B cell (primary cell): ENCODE data around the gene HLA-DMB. TPM values are rescaled to one million over a fixed set of nuclear protein-coding genes. Genes with fewer than 3 reads are reported as not detected.

Experiments
- ATAC-seq: fragments of 200-7000 bp; cut with Tn5 transposase; one replicate; pipeline ENCODE4 v1.10.0; 2021; ENCODE audit warnings: low read depth, mild to moderate bottlenecking, moderate number of reproducible peaks, moderate library complexity
- CTCF ChIA-PET: fragments of 350-600 bp; sonication (Branson Sonifier 250); formaldehyde crosslinking; loops from one replicate; lab custom pipeline; 2021; ENCODE audit warnings: antibody characterized with exemption, inconsistent platforms; lab: Charles Lee
- POLR2A ChIA-PET: fragments of 350-600 bp; sonication (Branson Sonifier 250); formaldehyde crosslinking; loops from one replicate; lab custom pipeline; 2021; ENCODE audit warnings: antibody characterized with exemption; lab: Charles Lee
- DNase-seq: peaks from one replicate; pipeline ENCODE4 v3.0.0; 2013
- H2AFZ ChIP-seq: 2 replicates; pipeline ENCODE4 v1.6.1; 2012; ENCODE audit warnings: mild to moderate bottlenecking, low read depth, low read length; ENCODE audit not compliant: insufficient read depth, poor library complexity, severe bottlenecking
- H3K27ac ChIP-seq, 2 donors: 1 replicate in 1 of 2; 2 replicates in 1 of 2; pipeline ENCODE4 v1.5.1; 2012 to 2013; ENCODE audit warnings: low read length in 2 of 2, mild to moderate bottlenecking in 2 of 2, moderate library complexity in 1 of 2
- H3K27me3 ChIP-seq, 4 experiments: fragments of 200-600 bp in 1 of 4; sonication (generic) in 1 of 4; replicated peaks in 1 of 4; 1 replicate in 2 of 4; 2 replicates in 2 of 4; pipeline versions ENCODE4 v1.6.1 to v1.7.0; 2013 to 2016; ENCODE audit warnings: low read length in 3 of 4, mild to moderate bottlenecking in 2 of 4, mixed read lengths in 1 of 4, moderate library complexity in 1 of 4; ENCODE audit not compliant: insufficient read depth in 4 of 4, control insufficient read depth in 3 of 4; ENCODE audit errors: control extremely low read depth in 1 of 4
- H3K36me3 ChIP-seq, 2 experiments: replicated peaks in 1 of 2; 1 replicate in 1 of 2; 2 replicates in 1 of 2; pipeline versions ENCODE4 v1.6.1 to v1.7.1; 2013; ENCODE audit warnings: low read length in 1 of 2; ENCODE audit not compliant: insufficient read depth in 2 of 2, control insufficient read depth in 1 of 2; ENCODE audit errors: control extremely low read depth in 1 of 2, extremely low read depth in 1 of 2
- H3K4me1 ChIP-seq, 2 donors: fragments of 200-600 bp in 1 of 2; sonication (generic) in 1 of 2; 1 replicate in 1 of 2; 2 replicates in 1 of 2; pipeline versions ENCODE4 v1.5.1 to v1.6.1; 2013 to 2017; ENCODE audit warnings: low read length in 2 of 2; ENCODE audit not compliant: control insufficient read depth in 2 of 2, insufficient read depth in 2 of 2
- H3K4me2 ChIP-seq: replicated peaks from 2 replicates; pipeline ENCODE3; 2012; ENCODE audit warnings: mild to moderate bottlenecking, low read depth, low read length; ENCODE audit not compliant: poor library complexity, severe bottlenecking
- H3K4me3 ChIP-seq, 5 experiments: fragments of 200-600 bp in 1 of 5; sonication (generic) in 1 of 5; 1 replicate in 3 of 5; 2 replicates in 2 of 5; pipeline versions ENCODE4 v1.5.1 to v1.7.0; 2011 to 2016; ENCODE audit warnings: low read length in 4 of 5, mild to moderate bottlenecking in 4 of 5, low read depth in 2 of 5, control low read depth in 1 of 5, moderate library complexity in 1 of 5; ENCODE audit not compliant: insufficient read depth in 1 of 5; ENCODE audit errors: control extremely low read depth in 1 of 5, extremely low read depth in 1 of 5
- H3K79me2 ChIP-seq: fragments of 200-600 bp; sonication (generic); one replicate; pipeline ENCODE4 v1.6.0; 2016; ENCODE audit warnings: low read length; ENCODE audit not compliant: control insufficient read depth, insufficient read depth
- H3K9ac ChIP-seq: fragments of 200-600 bp; sonication (generic); 2 replicates; pipeline ENCODE4 v1.6.1; 2017; ENCODE audit warnings: mild to moderate bottlenecking, low read length, moderate library complexity
- H3K9me3 ChIP-seq, 3 donors: one replicate each; pipeline versions ENCODE4 v1.6.1 to v1.7.1; 2013; ENCODE audit warnings: low read length in 2 of 3; ENCODE audit not compliant: control insufficient read depth in 2 of 3, insufficient read depth in 1 of 3; ENCODE audit errors: control extremely low read depth in 1 of 3
- H4K20me1 ChIP-seq: 2 replicates; pipeline ENCODE4 v1.6.0; 2012; ENCODE audit warnings: mild to moderate bottlenecking, low read length; ENCODE audit not compliant: insufficient read depth, control insufficient read depth, poor library complexity, severe bottlenecking
- H3K27ac Mint-ChIP-seq: one replicate; pipeline ENCODE4 v1.8.0; 2021; ENCODE audit warnings: mixed read lengths
- H3K27me3 Mint-ChIP-seq: one replicate; pipeline ENCODE4 v1.8.0; 2021; ENCODE audit warnings: mixed read lengths
- H3K4me1 Mint-ChIP-seq: one replicate; pipeline ENCODE4 v1.8.0; 2021; ENCODE audit warnings: mixed read lengths
- H3K4me3 Mint-ChIP-seq: one replicate; pipeline ENCODE4 v1.8.0; 2021; ENCODE audit warnings: mixed read lengths
- H3K9me3 Mint-ChIP-seq: one replicate; pipeline ENCODE4 v1.8.0; 2022; ENCODE audit warnings: mixed read lengths; ENCODE audit not compliant: insufficient read depth
- EZH2 ChIP-seq: IDR thresholded peaks from 2 replicates; pipeline ENCODE4 v1.6.1; 2012; ENCODE audit warnings: borderline replicate concordance, low read depth, mild to moderate bottlenecking, moderate library complexity, low read length; ENCODE audit not compliant: insufficient read depth, poor library complexity, severe bottlenecking
- WGBS: methylation state at CpG from one replicate; pipeline ENCODE4 v1.1.5; 2013; ENCODE audit warnings: missing lambda C conversion rate; ENCODE audit not compliant: insufficient coverage; 5-methylcytosine and 5-hydroxymethylcytosine counted together
- intact Hi-C: fragments of 100-400 bp; cut with micrococcal nuclease; formaldehyde crosslinking; loops from one replicate; pipeline ENCODE4 v1.10.0; 2022
- polyA plus RNA-seq: library from polyadenylated mRNA; depleted of rRNA; stranded (reverse); fragments of >200 nt; gene quantifications from 2 replicates; pipeline ENCODE4 v1.2.3, GENCODE V29; 2012
- total RNA-seq, 2 donors: library from RNA; stranded (reverse); fragments of 120-200 nt in 1 of 2; gene quantifications; 1 replicate in 1 of 2; 2 replicates in 1 of 2; pipeline versions ENCODE4 v1.2.3 to v1.2.4, GENCODE V29; 2013 to 2022
- TF ChIP-seq, protein P1 (sequence below): fragments of 200-600 bp; IDR thresholded peaks from one replicate; pipeline ENCODE4 v1.8.0; 2022; ENCODE audit warnings: antibody characterized with exemption, mild to moderate bottlenecking

The HLA-DMB gene
- total and polyA plus RNA-seq, 2 donors (not counting 1 experiment from before 2014, with no cell fraction given), result 593 to 656 TPM

DNA sequence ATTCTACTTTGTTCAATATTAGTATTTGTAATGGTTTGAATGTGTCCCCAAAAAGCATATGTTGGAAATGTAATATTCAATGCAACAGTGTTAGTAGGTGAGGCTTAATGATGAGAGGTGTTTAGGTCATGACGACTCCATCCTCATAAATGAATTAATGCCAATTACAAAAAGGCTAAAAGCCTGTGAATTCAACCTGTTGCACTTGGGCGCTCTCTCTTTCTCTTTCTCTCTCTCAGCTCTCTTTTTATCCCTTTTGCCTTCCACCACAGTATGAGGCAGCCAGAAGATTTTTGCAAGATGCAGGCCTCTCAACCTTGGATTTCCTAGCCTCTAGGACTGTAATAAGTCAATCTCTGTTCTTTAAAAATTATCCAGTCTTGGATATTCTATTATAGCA, 52.3 kb downstream of the HLA-DMB start:
- ATAC-seq (no peak), DNase-seq (no peak)
- Histone ChIP-seq H4K20me1 (no peaks in the 10 kb centered on the region), H3K79me2 (peaks cover 7% of the 10 kb centered on the region), H3K4me1 (peaks cover 13 to 15% of the 10 kb centered on the region in 2 donors), H3K4me2 (no peak overlapping the region), H3K27ac (no peak overlapping the region), H3K9me3 (no peaks in the 10 kb centered on the region), H3K27me3 (no peaks in the 10 kb centered on the region), H3K9ac (no peak overlapping the region), H3K36me3 (peaks cover 2% of the 10 kb centered on the region in 2 experiments), H3K4me3 (no peak overlapping the region), H2AFZ (no peak overlapping the region)
- Mint-ChIP-seq H3K27me3 (no peaks in the 10 kb centered on the region), H3K4me1 (peaks cover 32% of the 10 kb centered on the region), H3K27ac (no peak overlapping the region), H3K9me3 (no peaks in the 10 kb centered on the region), H3K4me3 (no peak overlapping the region)
- TF ChIP-seq, protein P1, sequence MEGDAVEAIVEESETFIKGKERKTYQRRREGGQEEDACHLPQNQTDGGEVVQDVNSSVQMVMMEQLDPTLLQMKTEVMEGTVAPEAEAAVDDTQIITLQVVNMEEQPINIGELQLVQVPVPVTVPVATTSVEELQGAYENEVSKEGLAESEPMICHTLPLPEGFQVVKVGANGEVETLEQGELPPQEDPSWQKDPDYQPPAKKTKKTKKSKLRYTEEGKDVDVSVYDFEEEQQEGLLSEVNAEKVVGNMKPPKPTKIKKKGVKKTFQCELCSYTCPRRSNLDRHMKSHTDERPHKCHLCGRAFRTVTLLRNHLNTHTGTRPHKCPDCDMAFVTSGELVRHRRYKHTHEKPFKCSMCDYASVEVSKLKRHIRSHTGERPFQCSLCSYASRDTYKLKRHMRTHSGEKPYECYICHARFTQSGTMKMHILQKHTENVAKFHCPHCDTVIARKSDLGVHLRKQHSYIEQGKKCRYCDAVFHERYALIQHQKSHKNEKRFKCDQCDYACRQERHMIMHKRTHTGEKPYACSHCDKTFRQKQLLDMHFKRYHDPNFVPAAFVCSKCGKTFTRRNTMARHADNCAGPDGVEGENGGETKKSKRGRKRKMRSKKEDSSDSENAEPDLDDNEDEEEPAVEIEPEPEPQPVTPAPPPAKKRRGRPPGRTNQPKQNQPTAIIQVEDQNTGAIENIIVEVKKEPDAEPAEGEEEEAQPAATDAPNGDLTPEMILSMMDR, result no peak
- TF ChIP-seq EZH2, result no peak
- ChIA-PET CTCF (interaction anchor here (0.7 to 14.6 kb wide), 6 partner anchors 20 to 98 kb away, joined by 3 to 305 read pairs (median 22); partner anchors contain the start of gene HLA-DMA), POLR2A (no interaction called here)
- WGBS, result no CpG with 5 or more reads among the region's 2 CpGs
- intact Hi-C loops, result no loop called here

DNA sequence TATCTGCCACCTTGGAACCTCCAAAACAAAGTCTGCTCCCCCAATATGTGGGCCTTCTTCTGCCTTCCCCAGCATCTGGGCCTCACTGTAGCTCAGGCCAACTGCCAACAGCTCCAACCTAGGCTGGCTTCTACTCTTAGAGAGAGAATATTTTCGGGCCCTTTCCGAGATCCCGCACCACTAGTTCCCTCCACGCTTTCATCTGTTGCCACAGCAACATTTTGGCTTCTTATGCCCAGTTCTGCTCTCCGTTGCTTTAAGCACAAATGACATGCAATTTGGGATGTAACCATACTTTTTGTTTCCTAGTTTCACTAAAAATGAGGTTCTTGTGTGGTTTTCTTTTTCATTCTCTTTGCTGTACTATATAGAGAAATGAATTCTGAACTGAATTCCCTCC, 53.2 kb downstream of the HLA-DMB start:
- intact Hi-C loops, result no loop called here
- H3K4me3 Mint-ChIP-seq, result no peak overlapping the region
- CTCF ChIA-PET, result interaction anchor here (1.4 to 14.6 kb wide), 7 partner anchors 19 to 99 kb away, joined by 3 to 305 read pairs (median 24); partner anchors contain the start of gene HLA-DMA

More for the DNA sequence above, 53.2 kb downstream of the HLA-DMB start:
- Mint-ChIP-seq H3K27ac (no peak overlapping the region), H3K4me1 (peaks cover 26% of the 10 kb centered on the region), H3K27me3 (no peaks in the 10 kb centered on the region), H3K9me3 (no peaks in the 10 kb centered on the region)
- Histone ChIP-seq H3K9ac (no peak overlapping the region), H4K20me1 (no peaks in the 10 kb centered on the region), H3K9me3 (no peaks in the 10 kb centered on the region), H3K4me2 (no peak overlapping the region), H3K36me3 (peaks cover 2% of the 10 kb centered on the region in 2 experiments), H3K27me3 (no peaks in the 10 kb centered on the region), H3K4me1 (peaks cover 9 to 10% of the 10 kb centered on the region in 2 donors), H3K27ac (no peak overlapping the region), H2AFZ (no peak overlapping the region), H3K4me3 (no peak overlapping the region), H3K79me2 (peaks cover 7% of the 10 kb centered on the region)
- ATAC-seq, result no peak
- no peak for DNase-seq
- WGBS, result 94% methylated on average over 4 of the region's 5 CpGs
- POLR2A ChIA-PET, result interaction anchor here (0.6 to 1.0 kb wide), 2 partner anchors 81 to 84 kb away, joined by 3 read pairs; partner anchors contain the start of gene BRD2
- no peak for TF ChIP-seq EZH2
- TF ChIP-seq, protein P1, result no peak
